HK-2 (cell line): ENCODE data around the gene MYL6.

Experiments
- DNase-seq: peaks from one replicate; pipeline ENCODE4 v3.0.0-alpha.2; 2018; ENCODE audit not compliant: unreplicated experiment

Gene MYL6

DNA sequence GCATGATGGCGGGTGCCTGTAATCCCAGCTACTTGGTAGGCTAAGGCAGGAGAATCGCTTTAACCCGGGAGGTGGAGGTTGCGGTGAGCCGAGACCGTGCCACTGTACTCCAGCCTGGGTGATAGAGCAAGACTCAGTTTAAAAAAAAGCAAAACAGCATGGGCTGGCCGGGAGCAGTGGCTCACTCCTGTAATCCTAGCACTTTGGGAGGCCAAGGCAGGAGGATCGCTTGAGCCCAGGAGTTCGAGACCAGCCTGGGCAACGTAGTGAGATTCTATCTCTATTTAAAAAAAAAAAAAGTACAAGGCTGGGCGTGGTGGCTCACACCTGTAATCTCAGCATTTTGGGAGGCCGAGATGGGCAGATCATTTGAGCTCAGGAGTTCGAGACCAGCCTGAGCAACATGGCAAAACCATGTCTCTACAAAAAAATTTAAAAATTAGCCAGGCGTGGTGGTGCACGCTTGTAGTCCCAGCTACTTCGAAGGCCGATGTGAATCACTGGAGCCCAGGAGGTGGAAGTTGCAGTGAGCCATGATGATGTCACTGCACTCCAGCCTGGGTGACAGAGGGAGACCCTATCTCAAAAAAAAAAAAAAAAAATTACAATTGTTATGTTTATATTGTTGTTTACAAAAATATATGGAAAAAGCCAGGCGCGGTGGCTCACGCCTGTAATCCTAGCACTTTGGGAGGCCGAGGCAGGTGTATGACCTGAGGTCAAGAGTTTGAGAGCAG is 1.5 kb upstream of the MYL6 start:
- peak; percentile 63 for DNase-seq

DNA sequence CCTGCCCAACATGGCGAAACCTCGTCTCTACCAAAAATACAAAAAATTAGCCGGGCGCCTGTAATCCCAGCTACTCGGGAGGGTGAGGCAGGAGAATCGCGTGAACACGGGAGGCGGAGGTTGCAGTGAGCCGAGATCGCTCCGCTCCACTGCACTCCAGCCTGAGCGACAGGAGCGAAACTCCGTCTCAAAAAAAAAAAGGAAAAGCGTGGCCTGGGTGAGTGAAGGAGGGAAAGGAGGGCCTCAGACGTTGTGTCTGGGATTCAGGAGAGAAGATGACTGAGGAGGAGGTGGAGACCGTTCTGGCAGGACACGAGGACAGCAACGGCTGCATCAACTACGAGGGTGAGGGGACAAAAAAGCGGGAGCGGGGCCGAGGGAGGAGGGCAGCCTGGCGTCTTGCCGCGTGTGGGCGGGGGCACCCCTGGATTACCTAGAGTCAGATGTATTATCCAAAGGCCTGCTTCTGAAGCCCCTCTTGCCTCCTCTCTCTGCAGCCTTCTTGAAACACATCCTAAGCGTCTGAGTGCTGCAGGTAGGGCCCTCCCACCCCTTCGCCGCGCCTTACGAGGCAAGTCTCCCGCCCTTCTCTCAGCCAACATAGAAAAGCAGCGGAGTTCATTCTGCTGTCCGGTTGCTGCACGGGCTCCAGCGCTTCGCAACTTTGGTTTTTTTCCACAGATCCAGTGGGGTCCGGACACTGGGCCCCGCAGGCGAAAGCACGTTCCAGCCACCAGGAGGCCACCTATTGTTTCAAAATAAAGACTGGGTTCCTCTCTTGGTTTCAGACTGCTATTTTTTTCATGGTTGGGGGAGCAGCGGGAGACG is 744 bp upstream of the MYL6 start:
- peak; percentile 80 for DNase-seq

- DNase-seq = peak; percentile 70
Observed at GRCh38 chr12:56158926-56159461, 835 bp downstream of the MYL6 start.

- DNase-seq = no peak
Observed at GRCh38 chr12:56159482-56160192, 1.5 kb downstream of the MYL6 start.

DNA sequence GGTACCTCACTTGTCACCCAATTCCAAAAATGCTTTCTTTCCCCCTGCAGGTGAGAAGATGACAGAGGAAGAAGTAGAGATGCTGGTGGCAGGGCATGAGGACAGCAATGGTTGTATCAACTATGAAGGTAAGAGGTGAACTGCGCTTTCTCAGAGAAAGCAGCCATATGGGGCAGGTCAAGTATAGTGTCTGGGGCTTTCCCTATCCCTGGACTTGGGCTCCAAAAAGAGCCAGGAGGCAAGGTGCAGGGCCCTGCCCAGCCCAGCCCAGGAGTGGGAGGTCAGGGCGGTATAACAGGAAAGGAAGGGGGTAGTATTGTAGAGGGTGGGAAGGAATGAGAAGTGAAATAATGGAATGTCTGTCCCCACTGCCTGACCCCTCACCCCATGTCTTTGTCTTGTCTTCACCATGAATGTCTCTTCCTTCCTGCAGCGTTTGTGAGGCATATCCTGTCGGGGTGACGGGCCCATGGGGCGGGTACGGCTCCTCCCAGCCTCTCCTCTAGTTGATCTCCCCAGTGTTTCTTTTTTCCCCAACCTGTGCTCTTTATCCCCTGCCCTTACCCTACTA is 2.1 kb downstream of the MYL6 start:
- peak; percentile 41 for DNase-seq

GRCh38 chr12:56160894-56161689 is 2.9 kb downstream of the MYL6 start:
- no peak for DNase-seq

DNA sequence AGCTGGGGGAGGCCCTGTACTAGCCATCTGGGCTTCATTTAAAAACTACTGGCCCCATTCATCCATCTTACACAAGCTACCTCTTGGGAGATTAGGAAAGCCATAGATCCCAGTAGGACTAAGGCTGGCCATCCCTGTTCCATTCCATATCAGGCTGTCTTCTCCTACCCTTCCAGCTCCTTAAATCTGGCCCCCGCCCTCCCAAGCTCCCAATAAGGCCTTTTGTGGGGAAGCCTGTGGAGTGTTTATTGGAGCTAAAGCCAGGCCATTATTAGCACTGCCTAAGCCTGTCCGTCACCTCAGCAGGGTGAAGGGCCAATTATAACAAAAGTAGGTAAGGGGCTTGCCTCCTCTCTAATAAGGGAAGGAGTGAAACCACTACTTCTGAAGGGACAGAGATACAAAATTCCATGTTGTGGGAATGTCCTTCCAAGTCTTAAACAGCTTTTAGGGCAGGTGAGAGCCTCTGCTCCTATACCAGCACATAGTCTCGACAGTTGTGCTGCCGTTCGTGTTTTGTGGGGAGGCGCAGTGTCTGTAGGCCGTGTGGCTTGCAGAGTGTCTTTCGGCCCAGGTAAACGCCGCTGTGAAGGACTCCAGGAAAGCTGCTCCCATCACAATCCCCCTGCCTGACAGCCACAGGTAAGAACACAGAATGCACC is 3.7 kb downstream of the MYL6 start:
- DNase-seq = peak; percentile 20

DNA sequence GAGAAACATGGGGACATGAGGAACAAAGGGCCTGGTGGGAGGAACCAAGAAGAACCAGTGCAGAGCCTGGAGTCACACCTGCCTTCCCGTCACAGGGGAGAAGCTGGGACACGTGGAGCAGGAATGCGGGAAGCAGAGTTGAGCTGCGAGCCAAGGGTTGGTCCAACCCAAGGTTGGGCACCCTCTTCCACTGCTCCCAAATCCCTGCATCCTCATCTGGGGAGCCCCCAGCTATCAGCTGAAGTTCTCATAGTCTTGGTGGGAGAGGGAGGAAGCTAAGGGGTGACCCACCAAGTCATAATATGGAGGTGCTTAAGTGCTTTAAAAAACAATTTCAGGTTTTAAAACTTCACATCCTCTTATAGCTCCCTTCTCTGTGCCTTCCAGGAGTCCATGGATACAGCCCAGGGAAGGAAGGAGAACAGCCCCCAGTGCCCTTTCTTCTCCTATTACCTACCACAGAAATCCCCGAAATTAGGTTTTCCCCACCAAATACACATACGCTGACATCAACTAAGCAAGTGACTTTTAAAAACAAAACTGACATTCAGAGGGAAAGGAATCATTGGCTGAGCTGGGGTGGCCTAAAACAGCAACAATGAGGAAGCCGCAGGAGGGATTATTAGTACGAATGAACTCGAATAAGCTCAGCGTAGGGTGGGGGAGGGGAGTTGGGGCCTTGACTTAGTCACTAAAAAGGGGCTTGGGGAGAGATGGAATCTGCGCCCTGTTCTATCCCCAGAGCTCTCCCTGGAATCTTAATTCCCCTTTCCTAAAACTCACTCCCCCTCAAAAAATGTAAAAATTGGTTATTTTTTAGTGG is 4.5 kb downstream of the MYL6 start:
- DNase-seq = peak; percentile 32

GRCh38 chr12:56163533-56164344 is 5.6 kb downstream of the MYL6 start:
- peak; percentile 35 for DNase-seq

- peak; percentile 35 for DNase-seq
Observed at GRCh38 chr12:56164345-56164729, 6.2 kb downstream of the MYL6 start.

- DNase-seq = no peak
Observed at GRCh38 chr12:56165369-56165768, 7.2 kb downstream of the MYL6 start.

GRCh38 chr12:56169229-56169759 is 11.1 kb downstream of the MYL6 start:
- DNase-seq = no peak

- no peak for DNase-seq
Observed at GRCh38 chr12:56172839-56173238, 14.7 kb downstream of the MYL6 start.

GRCh38 chr12:56178347-56178746 is 20.2 kb downstream of the MYL6 start:
- no peak for DNase-seq

DNA sequence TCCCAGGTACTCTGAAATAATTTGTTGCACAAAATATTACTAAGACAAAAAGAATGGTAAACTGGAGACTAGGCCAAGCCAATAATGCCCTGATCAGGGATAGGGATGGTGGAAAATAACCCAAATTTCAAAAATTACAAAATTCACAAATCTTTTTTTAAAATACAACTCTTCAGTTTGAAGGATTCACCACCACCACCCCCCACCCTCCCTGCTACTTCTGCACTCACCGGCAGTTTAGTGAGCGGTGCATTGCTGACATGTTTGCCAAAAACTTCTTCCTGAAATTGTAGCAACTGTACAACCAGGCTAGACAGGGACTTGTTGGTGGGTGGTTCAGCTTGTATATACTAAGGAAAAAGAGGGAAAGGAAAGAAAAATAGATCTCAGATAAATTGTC is 28.8 kb downstream of the MYL6 start:
- no peak for DNase-seq

DNA sequence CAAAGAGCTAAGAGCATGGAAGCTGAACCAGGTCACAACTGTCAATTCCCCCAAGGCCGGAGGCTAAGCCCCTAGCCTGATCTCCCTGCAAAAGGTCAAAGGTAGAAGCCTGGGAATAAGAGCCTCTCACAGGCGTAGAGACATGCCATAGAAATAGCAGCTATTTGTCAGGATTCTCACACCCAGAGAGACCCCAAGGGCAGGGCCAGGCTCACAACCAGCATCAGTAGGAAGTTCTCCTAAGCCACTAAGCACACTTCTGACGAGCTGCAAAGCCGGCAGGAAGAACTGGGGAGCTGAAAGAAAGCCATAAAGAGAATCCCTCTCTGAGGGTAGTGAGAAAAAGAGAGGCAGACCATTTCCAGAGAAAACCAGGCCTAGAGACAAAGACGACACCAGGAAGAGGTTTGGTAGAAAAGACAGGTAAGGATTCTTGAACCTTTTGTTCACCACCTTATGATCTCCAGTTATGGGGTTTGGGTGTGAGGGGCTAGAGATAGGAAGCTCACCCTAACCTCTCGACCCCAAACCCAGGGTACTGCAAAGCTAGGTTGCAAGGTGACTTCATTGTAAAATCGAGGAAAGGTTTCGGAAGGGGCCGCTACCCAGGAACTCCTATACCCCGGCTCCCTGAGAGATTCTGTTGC is 30.1 kb downstream of the MYL6 start:
- DNase-seq = no peak

GRCh38 chr12:56188778-56189098 is 30.6 kb downstream of the MYL6 start:
- DNase-seq = peak; percentile 17
